ENCODE measurements around the gene ZNF593. TPM values are rescaled to one million over a fixed set of nuclear protein-coding genes. Genes with fewer than 3 reads are reported as not detected.

The ZNF593 gene
- total RNA-seq, 3 donors from 2014 or later (not counting 1 experiment from before 2014, with no cell fraction given): 8.6 to 17.8 (median 15.6) TPM

- Histone ChIP-seq H3K36me3 (ENCODE audit: control insufficient read depth, insufficient read depth, low read length) (no peaks in the 10 kb centered on the region), H3K4me3 (ENCODE audit: low read length) (no peak overlapping the region), H3K9me3 (ENCODE audit: control insufficient read depth, insufficient read depth, low read length) (no peaks in the 10 kb centered on the region), H3K4me1 (ENCODE audit: control insufficient read depth, insufficient read depth, low read length) (peaks cover 27% of the 10 kb centered on the region), H3K27me3 (ENCODE audit: control insufficient read depth, insufficient read depth, low read length) (peaks cover 19% of the 10 kb centered on the region), H3K27ac (ENCODE audit: low read length) (no peak overlapping the region)
- WGBS (ENCODE audit: insufficient coverage): 13% methylated on average over 72 of the region's 72 CpGs
- ATAC-seq (peak; percentile 67 to 77 (median 73)), DNase-seq (peak; percentile 56 to 73)
- intact Hi-C loops (cut with micrococcal nuclease): loop anchor here (1.0 to 10.0 kb wide), 2 partner anchors 59 to 231 kb away; no protein-coding TSS in a partner anchor
- Mint-ChIP-seq H3K4me1 (peaks cover 0 to 17% of the 10 kb centered on the region in 2 donors), H3K4me3 (peak overlapping the region; percentile 64), H3K27me3 (ENCODE audit: low read depth in 2 of 2) (peaks cover 7 to 28% of the 10 kb centered on the region in 2 donors), H3K27ac (no peak overlapping the region), H3K9me3 (no peaks in the 10 kb centered on the region), H3K36me3 (no peaks in the 10 kb centered on the region)
- peak; percentile 76 for TF ChIP-seq CTCF (IDR thresholded peaks at IDR 0.05)
Observed at GRCh38 chr1:26164036-26164860, 5.5 kb upstream of the ZNF593 start.

GRCh38 chr1:26164861-26165842 is 4.6 kb upstream of the ZNF593 start:
- no peaks in the 10 kb centered on the region for H3K9me3 ChIP-seq (ENCODE audit: control insufficient read depth, insufficient read depth, low read length)
- Mint-ChIP-seq H3K4me1 (peaks cover 0 to 19% of the 10 kb centered on the region in 2 donors), H3K36me3 (no peaks in the 10 kb centered on the region), H3K27ac (no peak overlapping the region), H3K27me3 (ENCODE audit: low read depth in 2 of 2) (peaks cover 0 to 24% of the 10 kb centered on the region in 2 donors), H3K4me3 (peak overlapping the region; percentile 64), H3K9me3 (no peaks in the 10 kb centered on the region)
- ATAC-seq (no peak), DNase-seq (no peak)
- H3K27ac ChIP-seq (ENCODE audit: low read length): no peak overlapping the region
- TF ChIP-seq CTCF (IDR thresholded peaks at IDR 0.05): no peak
- H3K4me3 ChIP-seq (ENCODE audit: low read length): no peak overlapping the region
- H3K4me1 ChIP-seq (ENCODE audit: control insufficient read depth, insufficient read depth, low read length): peaks cover 32% of the 10 kb centered on the region
- no peaks in the 10 kb centered on the region for H3K36me3 ChIP-seq (ENCODE audit: control insufficient read depth, insufficient read depth, low read length)
- H3K27me3 ChIP-seq (ENCODE audit: control insufficient read depth, insufficient read depth, low read length): peaks cover 19% of the 10 kb centered on the region
- intact Hi-C loops (cut with micrococcal nuclease): loop anchor here (1.0 to 10.0 kb wide), 3 partner anchors 60 to 230 kb away; partner anchors contain the start of gene CEP85
- WGBS (ENCODE audit: insufficient coverage): 67% methylated on average over 17 of the region's 19 CpGs

GRCh38 chr1:26166719-26167281 is 2.9 kb upstream of the ZNF593 start:
- no peak overlapping the region for H3K27ac Mint-ChIP-seq
- no peak overlapping the region for H3K4me3 Mint-ChIP-seq
- no peaks in the 10 kb centered on the region for H3K36me3 ChIP-seq (ENCODE audit: control insufficient read depth, insufficient read depth, low read length)

More at GRCh38 chr1:26166719-26167281, 2.9 kb upstream of the ZNF593 start:
- Histone ChIP-seq H3K27me3 (ENCODE audit: control insufficient read depth, insufficient read depth, low read length) (peaks cover 19% of the 10 kb centered on the region), H3K27ac (ENCODE audit: low read length) (no peak overlapping the region), H3K4me3 (ENCODE audit: low read length) (no peak overlapping the region), H3K4me1 (ENCODE audit: control insufficient read depth, insufficient read depth, low read length) (peaks cover 36% of the 10 kb centered on the region), H3K9me3 (ENCODE audit: control insufficient read depth, insufficient read depth, low read length) (no peaks in the 10 kb centered on the region)
- peaks cover 0 to 29% of the 10 kb centered on the region in 2 donors for H3K4me1 Mint-ChIP-seq
- H3K36me3 Mint-ChIP-seq: no peaks in the 10 kb centered on the region
- intact Hi-C loops (cut with micrococcal nuclease): loop anchor here (5.0 to 10.0 kb wide), 2 partner anchors 66 to 228 kb away; partner anchors contain the start of gene CEP85
- no peak for TF ChIP-seq CTCF (IDR thresholded peaks at IDR 0.05)
- ATAC-seq (peak in 1 of 3 donors; percentile 23), DNase-seq (peak in 1 of 2 donors; percentile 35)
- no peaks in the 10 kb centered on the region for H3K9me3 Mint-ChIP-seq
- WGBS (ENCODE audit: insufficient coverage): 71% methylated on average over 4 of the region's 4 CpGs
- peaks cover 0 to 24% of the 10 kb centered on the region in 2 donors for H3K27me3 Mint-ChIP-seq (ENCODE audit: low read depth in 2 of 2)

All from natural killer cell (primary cell).